Measurements from ENCODE around the gene SFT2D3. TPM values are rescaled to one million over a fixed set of nuclear protein-coding genes. Genes with fewer than 3 reads are reported as not detected.
A peak's percentile ranks its signal among the peaks of the same experiment; 100 is the strongest.

SFT2D3 gene
- total RNA-seq, 2 donors from 2014 or later, result 11.2 to 11.9 TPM

GRCh38 chr2:127726158-127726880 is 25.0 kb downstream of the SFT2D3 start:
- intact Hi-C loops (cut with DNase I), result no loop called here
- ATAC-seq, result no peak

GRCh38 chr2:127733113-127733815 is 32.0 kb downstream of the SFT2D3 start:
- WGBS, 2 donors, result 16 to 18% methylated on average over 6 of the region's 6 CpGs
- H3K4me3 ChIP-seq, result no peak overlapping the region
- H3K9me3 ChIP-seq, result no peaks in the 10 kb centered on the region
- H3K27me3 ChIP-seq, result no peaks in the 10 kb centered on the region
- ATAC-seq, result no peak
- H3K27ac ChIP-seq, result peak overlapping the region in 3 of 4 donors; percentile 46 to 60 (median 54)
- TF ChIP-seq CTCF (IDR thresholded peaks at IDR 0.05) (no peak), POLR2A (IDR thresholded peaks at IDR 0.05) (no peak)
- intact Hi-C loops (cut with DNase I), result no loop called here
- no peaks in the 10 kb centered on the region for H3K36me3 ChIP-seq (replicated peaks in 1 of 2; ENCODE audit: insufficient read depth in 1 of 2, low read depth in 2 of 2)
- no peak for DNase-seq
- H3K4me1 ChIP-seq, result peaks cover 46% of the 10 kb centered on the region

More at GRCh38 chr2:127726158-127726880, 25.0 kb downstream of the SFT2D3 start:
- WGBS, 2 donors, result 88 to 90% methylated on average over 6 of the region's 6 CpGs
- H3K9me3 ChIP-seq, result no peaks in the 10 kb centered on the region
- H3K36me3 ChIP-seq (replicated peaks in 1 of 2; ENCODE audit: insufficient read depth in 1 of 2, low read depth in 2 of 2), result peaks cover 0 to 7% of the 10 kb centered on the region in 2 donors
- TF ChIP-seq CTCF (IDR thresholded peaks at IDR 0.05) (no peak), POLR2A (IDR thresholded peaks at IDR 0.05) (no peak)
- no peak overlapping the region for H3K4me3 ChIP-seq
- H3K27me3 ChIP-seq, result no peaks in the 10 kb centered on the region
- no peak overlapping the region for H3K27ac ChIP-seq
- H3K4me1 ChIP-seq, result no peaks in the 10 kb centered on the region
- no peak for DNase-seq

DNA sequence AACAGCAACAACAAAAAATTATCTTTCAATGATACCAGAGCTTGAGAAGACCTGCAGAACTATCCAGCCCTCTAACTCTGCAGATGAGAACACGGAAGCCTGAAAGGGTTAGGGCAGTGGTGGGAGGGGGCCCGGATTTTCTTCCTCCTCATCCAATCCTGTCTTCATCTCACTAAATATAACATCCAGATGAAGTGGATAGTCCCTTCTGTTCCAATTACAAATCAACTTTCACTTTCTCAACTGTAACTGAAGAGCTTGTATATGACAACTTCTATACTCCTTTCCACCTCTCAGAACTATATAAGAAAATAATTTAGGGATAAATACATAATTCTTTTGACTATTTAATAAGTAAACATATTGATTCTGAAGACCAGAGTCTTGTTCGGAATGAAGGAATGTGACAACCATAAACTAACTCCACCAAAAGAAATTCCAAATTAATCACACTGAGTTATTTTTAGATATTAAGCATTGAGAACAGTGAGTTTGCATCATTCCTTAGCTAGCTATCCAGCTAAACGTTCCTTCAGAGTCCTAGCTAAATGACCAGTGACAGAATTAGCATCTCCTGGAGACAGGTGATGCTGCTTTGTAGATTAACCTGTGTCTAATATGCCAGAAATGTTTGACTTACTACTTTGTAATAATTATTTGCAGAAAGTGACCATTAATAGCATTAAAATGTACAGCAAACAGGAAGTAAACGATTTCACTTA is 32.7 kb downstream of the SFT2D3 start:
- TF ChIP-seq CTCF (IDR thresholded peaks at IDR 0.05) (no peak), POLR2A (IDR thresholded peaks at IDR 0.05) (no peak)
- 8 to 14% methylated on average over 5 of the region's 5 CpGs for WGBS, 2 donors
- Histone ChIP-seq H3K27me3 (no peaks in the 10 kb centered on the region), H3K36me3 (replicated peaks in 1 of 2; ENCODE audit: insufficient read depth in 1 of 2, low read depth in 2 of 2) (no peaks in the 10 kb centered on the region), H3K4me1 (peaks cover 52% of the 10 kb centered on the region), H3K27ac (peak overlapping the region; percentile 37 to 60 (median 51)), H3K9me3 (no peaks in the 10 kb centered on the region), H3K4me3 (no peak overlapping the region)
- no peak for DNase-seq
- ATAC-seq, result peak; percentile 39
- intact Hi-C loops (cut with DNase I), result no loop called here

DNA sequence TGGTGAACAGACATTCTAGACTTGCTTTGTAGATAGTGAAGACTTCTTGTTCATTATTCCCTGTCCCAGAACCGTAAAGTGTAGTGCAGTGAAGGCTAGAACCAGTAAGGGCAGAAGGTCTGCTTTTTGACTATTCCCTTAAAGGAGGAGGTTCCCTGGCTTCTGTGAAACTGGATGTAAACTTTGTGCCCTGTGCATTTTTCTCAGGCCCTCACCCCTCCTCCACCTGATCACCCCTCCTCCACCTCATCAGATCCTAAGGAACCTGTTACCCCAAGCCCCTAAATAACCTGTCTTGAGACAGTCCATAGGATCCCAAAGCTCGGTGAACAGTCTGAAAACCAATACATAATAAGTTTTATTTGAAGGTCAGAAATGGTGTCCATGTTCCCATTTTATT is 33.7 kb downstream of the SFT2D3 start:
- no peaks in the 10 kb centered on the region for H3K9me3 ChIP-seq
- ATAC-seq, result no peak
- TF ChIP-seq POLR2A (IDR thresholded peaks at IDR 0.05) (no peak), CTCF (IDR thresholded peaks at IDR 0.05) (no peak)
- H3K27ac ChIP-seq, result peak overlapping the region in 3 of 4 donors; percentile 8 to 60 (median 48)
- intact Hi-C loops (cut with DNase I), result no loop called here
- H3K4me3 ChIP-seq, result no peak overlapping the region
- 27 to 34% methylated on average over 2 of the region's 2 CpGs for WGBS, 2 donors
- peaks cover 52% of the 10 kb centered on the region for H3K4me1 ChIP-seq
- no peaks in the 10 kb centered on the region for H3K36me3 ChIP-seq (replicated peaks in 1 of 2; ENCODE audit: insufficient read depth in 1 of 2, low read depth in 2 of 2)
- no peak for DNase-seq
- H3K27me3 ChIP-seq, result no peaks in the 10 kb centered on the region

Measured in body of pancreas (tissue), 4 donors.